GM23338 (cell line): ENCODE results near the gene RFX2. TPM values are rescaled to one million over a fixed set of nuclear protein-coding genes. Genes with fewer than 3 reads are reported as not detected.

Source experiments
- ATAC-seq: fragments of 200-7000 bp; cut with Tn5 transposase; 3 replicates; pipeline ENCODE4 v1.9.1; 2020
- DNase-seq: peaks from one replicate; pipeline ENCODE4 v3.0.0-alpha.2; 2015; ENCODE audit warnings: low spot score
- H2AFZ ChIP-seq: fragments of 200-600 bp; sonication (generic); 2 replicates; pipeline ENCODE4 v1.8.0; 2016; ENCODE audit warnings: antibody characterized with exemption, mild to moderate bottlenecking, moderate library complexity
- H3F3A ChIP-seq: fragments of 200-600 bp; sonication (generic); replicated peaks from 2 replicates; pipeline ENCODE4 v1.8.0; 2017; ENCODE audit warnings: antibody characterized with exemption, mixed run types, low read depth
- H3K27ac ChIP-seq: fragments of 200-600 bp; sonication (generic); 2 replicates; pipeline ENCODE4 v1.6.1; 2016; ENCODE audit warnings: low read depth
- H3K27me3 ChIP-seq: fragments of 200-600 bp; sonication (generic); 2 replicates; pipeline ENCODE4 v1.8.0; 2016; ENCODE audit warnings: mild to moderate bottlenecking, mixed run types, moderate library complexity; ENCODE audit not compliant: insufficient read depth
- H3K36me3 ChIP-seq: fragments of 200-600 bp; sonication (generic); 2 replicates; pipeline ENCODE4 v1.8.0; 2016; ENCODE audit warnings: mild to moderate bottlenecking; ENCODE audit not compliant: insufficient read depth
- H3K4me1 ChIP-seq: fragments of 200-600 bp; sonication (generic); 2 replicates; pipeline ENCODE4 v1.8.0; 2016; ENCODE audit warnings: mild to moderate bottlenecking, moderate library complexity; ENCODE audit not compliant: insufficient read depth
- H3K4me2 ChIP-seq: fragments of 200-600 bp; sonication (generic); 2 replicates; pipeline ENCODE4 v1.7.1; 2017; ENCODE audit warnings: mixed run types
- H3K4me3 ChIP-seq: fragments of 200-600 bp; sonication (generic); 2 replicates; pipeline ENCODE4 v1.6.1; 2016; ENCODE audit warnings: mixed run types
- H3K79me2 ChIP-seq: fragments of 200-600 bp; sonication (generic); replicated peaks from 2 replicates; pipeline ENCODE4 v1.8.0; 2017; ENCODE audit warnings: mild to moderate bottlenecking; ENCODE audit not compliant: insufficient read depth
- H3K9me2 ChIP-seq: fragments of 200-600 bp; sonication (generic); 2 replicates; pipeline ENCODE4 v1.8.0; 2017; ENCODE audit not compliant: insufficient read depth
- H4K20me1 ChIP-seq: fragments of 200-600 bp; sonication (generic); replicated peaks from 2 replicates; pipeline ENCODE4 v1.8.0; 2017; ENCODE audit warnings: mild to moderate bottlenecking; ENCODE audit not compliant: insufficient read depth
- H3K27ac Mint-ChIP-seq: 2 replicates; pipeline ENCODE4 v1.8.0; 2020; ENCODE audit warnings: inconsistent platforms, mild to moderate bottlenecking, moderate library complexity, mixed read lengths
- H3K27me3 Mint-ChIP-seq: 3 replicates; pipeline ENCODE4 v1.8.0; 2022; ENCODE audit warnings: low read depth, mild to moderate bottlenecking, moderate library complexity, mixed read lengths, inconsistent platforms; ENCODE audit not compliant: insufficient read depth, poor library complexity
- H3K36me3 Mint-ChIP-seq: 3 replicates; pipeline ENCODE4 v1.8.0; 2021; ENCODE audit warnings: low read depth, mild to moderate bottlenecking, inconsistent platforms, moderate library complexity, mixed read lengths
- H3K4me1 Mint-ChIP-seq: 3 replicates; pipeline ENCODE4 v1.8.0; 2020; ENCODE audit warnings: mild to moderate bottlenecking, inconsistent platforms, mixed read lengths
- H3K4me3 Mint-ChIP-seq: 3 replicates; pipeline ENCODE4 v1.8.0; 2021; ENCODE audit warnings: moderate library complexity, mild to moderate bottlenecking, inconsistent platforms, mixed read lengths
- H3K9me3 Mint-ChIP-seq: 3 replicates; pipeline ENCODE4 v1.8.0; 2020; ENCODE audit warnings: moderate library complexity, mild to moderate bottlenecking, inconsistent platforms, mixed read lengths
- EZH2 ChIP-seq: fragments of 200-600 bp; sonication (generic); IDR thresholded peaks from one replicate; pipeline ENCODE4 v1.8.0; 2017; ENCODE audit warnings: antibody characterized with exemption, mild to moderate bottlenecking, low read depth; ENCODE audit not compliant: unreplicated experiment
- EZH2phosphoT487 ChIP-seq: fragments of 200-600 bp; sonication (generic); IDR thresholded peaks from one replicate; pipeline ENCODE4 v1.8.1; 2018; ENCODE audit warnings: antibody characterized with exemption; ENCODE audit not compliant: unreplicated experiment
- JUNB ChIP-seq: IDR thresholded peaks from one replicate; pipeline ENCODE4 v1.6.1; 2016; ENCODE audit warnings: antibody characterized with exemption; ENCODE audit not compliant: unreplicated experiment
- POLR2AphosphoS5 ChIP-seq: IDR thresholded peaks from 2 replicates; pipeline ENCODE4 v1.6.1; 2016; ENCODE audit warnings: antibody characterized with exemption, low read depth
- ZNF114 ChIP-seq: fragments of 250-450 bp; sonication (Bioruptor Pico); IDR thresholded peaks from 2 replicates; pipeline ENCODE4 v1.5.0; 2020; ENCODE audit warnings: mild to moderate bottlenecking, moderate library complexity
- polyA plus RNA-seq: library from polyadenylated mRNA; unstranded; fragments of >200 nt; fragmentation: Nextera tagmentation; extraction: Ambion mirVana; gene quantifications from 2 replicates; pipeline ENCODE4 v1.2.1, GENCODE V29; 2016
- total RNA-seq: library from RNA; depleted of rRNA; stranded (reverse); fragments of >200 nt; shearing (Covaris generic); gene quantifications from 2 replicates; pipeline ENCODE4 v1.2.3, GENCODE V29; 2014
- TF ChIP-seq, protein P1 (sequence below): fragments of 250-450 bp; sonication (Bioruptor Pico); IDR thresholded peaks from 2 replicates; pipeline ENCODE4 v1.5.0; 2020; ENCODE audit warnings: mild to moderate bottlenecking, moderate library complexity
- TF ChIP-seq, protein P2 (sequence below), 2 experiments: fragments of 200-600 bp in 1 of 2; sonication (generic) in 1 of 2; conservative IDR thresholded peaks; 2 replicates each; pipeline versions ENCODE4 v1.5.1 to v1.6.1; 2016 to 2017; ENCODE audit warnings: antibody characterized with exemption in 2 of 2, low read depth in 2 of 2, mild to moderate bottlenecking in 2 of 2, moderate library complexity in 1 of 2
- TF ChIP-seq, protein P3 (sequence below): IDR thresholded peaks from one replicate; pipeline ENCODE4 v1.6.1; 2018; ENCODE audit warnings: antibody characterized with exemption; ENCODE audit not compliant: unreplicated experiment
- TF ChIP-seq, protein P4 (sequence below): IDR thresholded peaks from 2 replicates; pipeline ENCODE4 v1.6.1; 2016; ENCODE audit warnings: antibody characterized with exemption

RFX2 gene
- total and polyA plus RNA-seq, 2 experiments from 2014 or later, result 4.6 to 13.0 TPM

DNA sequence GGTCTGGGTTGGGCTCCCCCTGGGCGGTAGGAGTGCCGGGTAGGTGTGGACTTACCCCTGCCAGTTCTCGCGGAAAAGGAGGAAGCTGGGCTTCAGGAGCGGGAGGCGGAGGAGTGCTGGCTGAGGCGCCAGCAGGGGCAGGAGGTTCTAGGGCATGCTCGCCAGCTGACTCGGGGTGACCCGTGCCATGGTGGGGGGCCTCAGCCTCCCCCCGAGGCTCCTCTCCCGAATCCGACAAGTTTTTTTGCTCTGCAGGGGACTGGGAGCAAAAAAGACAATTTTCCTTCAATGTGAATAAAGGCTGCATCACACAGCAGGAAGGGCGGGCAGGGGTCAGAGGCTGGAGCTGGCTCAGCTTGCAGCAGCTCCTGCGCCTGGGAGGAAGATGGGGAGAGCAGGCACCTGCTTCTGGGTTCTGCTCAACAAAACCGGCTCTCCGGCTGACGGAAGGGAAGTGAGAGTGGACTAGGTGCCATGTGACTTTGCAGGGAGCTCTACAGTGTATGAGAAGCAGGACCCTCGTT is 158.9 kb downstream of the RFX2 start:
- peaks cover 24% of the 10 kb centered on the region for H3K36me3 Mint-ChIP-seq
- TF ChIP-seq EZH2 (no peak), EZH2phosphoT487 (no peak), POLR2AphosphoS5 (no peak), JUNB (no peak), ZNF114 (CRISPR knock-in tag) (no peak)
- TF ChIP-seq, protein P1, sequence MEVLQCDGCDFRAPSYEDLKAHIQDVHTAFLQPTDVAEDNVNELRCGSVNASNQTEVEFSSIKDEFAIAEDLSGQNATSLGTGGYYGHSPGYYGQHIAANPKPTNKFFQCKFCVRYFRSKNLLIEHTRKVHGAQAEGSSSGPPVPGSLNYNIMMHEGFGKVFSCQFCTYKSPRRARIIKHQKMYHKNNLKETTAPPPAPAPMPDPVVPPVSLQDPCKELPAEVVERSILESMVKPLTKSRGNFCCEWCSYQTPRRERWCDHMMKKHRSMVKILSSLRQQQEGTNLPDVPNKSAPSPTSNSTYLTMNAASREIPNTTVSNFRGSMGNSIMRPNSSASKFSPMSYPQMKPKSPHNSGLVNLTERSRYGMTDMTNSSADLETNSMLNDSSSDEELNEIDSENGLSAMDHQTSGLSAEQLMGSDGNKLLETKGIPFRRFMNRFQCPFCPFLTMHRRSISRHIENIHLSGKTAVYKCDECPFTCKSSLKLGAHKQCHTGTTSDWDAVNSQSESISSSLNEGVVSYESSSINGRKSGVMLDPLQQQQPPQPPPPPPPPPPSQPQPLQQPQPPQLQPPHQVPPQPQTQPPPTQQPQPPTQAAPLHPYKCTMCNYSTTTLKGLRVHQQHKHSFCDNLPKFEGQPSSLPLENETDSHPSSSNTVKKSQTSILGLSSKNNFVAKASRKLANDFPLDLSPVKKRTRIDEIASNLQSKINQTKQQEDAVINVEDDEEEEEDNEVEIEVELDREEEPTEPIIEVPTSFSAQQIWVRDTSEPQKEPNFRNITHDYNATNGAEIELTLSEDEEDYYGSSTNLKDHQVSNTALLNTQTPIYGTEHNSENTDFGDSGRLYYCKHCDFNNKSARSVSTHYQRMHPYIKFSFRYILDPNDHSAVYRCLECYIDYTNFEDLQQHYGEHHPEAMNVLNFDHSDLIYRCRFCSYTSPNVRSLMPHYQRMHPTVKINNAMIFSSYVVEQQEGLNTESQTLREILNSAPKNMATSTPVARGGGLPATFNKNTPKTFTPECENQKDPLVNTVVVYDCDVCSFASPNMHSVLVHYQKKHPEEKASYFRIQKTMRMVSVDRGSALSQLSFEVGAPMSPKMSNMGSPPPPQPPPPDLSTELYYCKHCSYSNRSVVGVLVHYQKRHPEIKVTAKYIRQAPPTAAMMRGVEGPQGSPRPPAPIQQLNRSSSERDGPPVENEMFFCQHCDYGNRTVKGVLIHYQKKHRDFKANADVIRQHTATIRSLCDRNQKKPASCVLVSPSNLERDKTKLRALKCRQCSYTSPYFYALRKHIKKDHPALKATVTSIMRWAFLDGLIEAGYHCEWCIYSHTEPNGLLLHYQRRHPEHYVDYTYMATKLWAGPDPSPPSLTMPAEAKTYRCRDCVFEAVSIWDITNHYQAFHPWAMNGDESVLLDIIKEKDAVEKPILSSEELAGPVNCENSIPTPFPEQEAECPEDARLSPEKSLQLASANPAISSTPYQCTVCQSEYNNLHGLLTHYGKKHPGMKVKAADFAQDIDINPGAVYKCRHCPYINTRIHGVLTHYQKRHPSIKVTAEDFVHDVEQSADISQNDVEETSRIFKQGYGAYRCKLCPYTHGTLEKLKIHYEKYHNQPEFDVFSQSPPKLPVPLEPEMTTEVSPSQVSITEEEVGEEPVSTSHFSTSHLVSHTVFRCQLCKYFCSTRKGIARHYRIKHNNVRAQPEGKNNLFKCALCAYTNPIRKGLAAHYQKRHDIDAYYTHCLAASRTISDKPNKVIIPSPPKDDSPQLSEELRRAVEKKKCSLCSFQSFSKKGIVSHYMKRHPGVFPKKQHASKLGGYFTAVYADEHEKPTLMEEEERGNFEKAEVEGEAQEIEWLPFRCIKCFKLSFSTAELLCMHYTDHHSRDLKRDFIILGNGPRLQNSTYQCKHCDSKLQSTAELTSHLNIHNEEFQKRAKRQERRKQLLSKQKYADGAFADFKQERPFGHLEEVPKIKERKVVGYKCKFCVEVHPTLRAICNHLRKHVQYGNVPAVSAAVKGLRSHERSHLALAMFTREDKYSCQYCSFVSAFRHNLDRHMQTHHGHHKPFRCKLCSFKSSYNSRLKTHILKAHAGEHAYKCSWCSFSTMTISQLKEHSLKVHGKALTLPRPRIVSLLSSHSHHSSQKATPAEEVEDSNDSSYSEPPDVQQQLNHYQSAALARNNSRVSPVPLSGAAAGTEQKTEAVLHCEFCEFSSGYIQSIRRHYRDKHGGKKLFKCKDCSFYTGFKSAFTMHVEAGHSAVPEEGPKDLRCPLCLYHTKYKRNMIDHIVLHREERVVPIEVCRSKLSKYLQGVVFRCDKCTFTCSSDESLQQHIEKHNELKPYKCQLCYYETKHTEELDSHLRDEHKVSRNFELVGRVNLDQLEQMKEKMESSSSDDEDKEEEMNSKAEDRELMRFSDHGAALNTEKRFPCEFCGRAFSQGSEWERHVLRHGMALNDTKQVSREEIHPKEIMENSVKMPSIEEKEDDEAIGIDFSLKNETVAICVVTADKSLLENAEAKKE (CRISPR knock-in tag), result no peak
- TF ChIP-seq, protein P2, sequence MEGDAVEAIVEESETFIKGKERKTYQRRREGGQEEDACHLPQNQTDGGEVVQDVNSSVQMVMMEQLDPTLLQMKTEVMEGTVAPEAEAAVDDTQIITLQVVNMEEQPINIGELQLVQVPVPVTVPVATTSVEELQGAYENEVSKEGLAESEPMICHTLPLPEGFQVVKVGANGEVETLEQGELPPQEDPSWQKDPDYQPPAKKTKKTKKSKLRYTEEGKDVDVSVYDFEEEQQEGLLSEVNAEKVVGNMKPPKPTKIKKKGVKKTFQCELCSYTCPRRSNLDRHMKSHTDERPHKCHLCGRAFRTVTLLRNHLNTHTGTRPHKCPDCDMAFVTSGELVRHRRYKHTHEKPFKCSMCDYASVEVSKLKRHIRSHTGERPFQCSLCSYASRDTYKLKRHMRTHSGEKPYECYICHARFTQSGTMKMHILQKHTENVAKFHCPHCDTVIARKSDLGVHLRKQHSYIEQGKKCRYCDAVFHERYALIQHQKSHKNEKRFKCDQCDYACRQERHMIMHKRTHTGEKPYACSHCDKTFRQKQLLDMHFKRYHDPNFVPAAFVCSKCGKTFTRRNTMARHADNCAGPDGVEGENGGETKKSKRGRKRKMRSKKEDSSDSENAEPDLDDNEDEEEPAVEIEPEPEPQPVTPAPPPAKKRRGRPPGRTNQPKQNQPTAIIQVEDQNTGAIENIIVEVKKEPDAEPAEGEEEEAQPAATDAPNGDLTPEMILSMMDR (conservative IDR thresholded peaks at IDR 0.05; ENCODE audit: low read depth in 2 of 2), result no peak
- TF ChIP-seq, protein P3, sequence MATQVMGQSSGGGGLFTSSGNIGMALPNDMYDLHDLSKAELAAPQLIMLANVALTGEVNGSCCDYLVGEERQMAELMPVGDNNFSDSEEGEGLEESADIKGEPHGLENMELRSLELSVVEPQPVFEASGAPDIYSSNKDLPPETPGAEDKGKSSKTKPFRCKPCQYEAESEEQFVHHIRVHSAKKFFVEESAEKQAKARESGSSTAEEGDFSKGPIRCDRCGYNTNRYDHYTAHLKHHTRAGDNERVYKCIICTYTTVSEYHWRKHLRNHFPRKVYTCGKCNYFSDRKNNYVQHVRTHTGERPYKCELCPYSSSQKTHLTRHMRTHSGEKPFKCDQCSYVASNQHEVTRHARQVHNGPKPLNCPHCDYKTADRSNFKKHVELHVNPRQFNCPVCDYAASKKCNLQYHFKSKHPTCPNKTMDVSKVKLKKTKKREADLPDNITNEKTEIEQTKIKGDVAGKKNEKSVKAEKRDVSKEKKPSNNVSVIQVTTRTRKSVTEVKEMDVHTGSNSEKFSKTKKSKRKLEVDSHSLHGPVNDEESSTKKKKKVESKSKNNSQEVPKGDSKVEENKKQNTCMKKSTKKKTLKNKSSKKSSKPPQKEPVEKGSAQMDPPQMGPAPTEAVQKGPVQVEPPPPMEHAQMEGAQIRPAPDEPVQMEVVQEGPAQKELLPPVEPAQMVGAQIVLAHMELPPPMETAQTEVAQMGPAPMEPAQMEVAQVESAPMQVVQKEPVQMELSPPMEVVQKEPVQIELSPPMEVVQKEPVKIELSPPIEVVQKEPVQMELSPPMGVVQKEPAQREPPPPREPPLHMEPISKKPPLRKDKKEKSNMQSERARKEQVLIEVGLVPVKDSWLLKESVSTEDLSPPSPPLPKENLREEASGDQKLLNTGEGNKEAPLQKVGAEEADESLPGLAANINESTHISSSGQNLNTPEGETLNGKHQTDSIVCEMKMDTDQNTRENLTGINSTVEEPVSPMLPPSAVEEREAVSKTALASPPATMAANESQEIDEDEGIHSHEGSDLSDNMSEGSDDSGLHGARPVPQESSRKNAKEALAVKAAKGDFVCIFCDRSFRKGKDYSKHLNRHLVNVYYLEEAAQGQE, result no peak
- TF ChIP-seq, protein P4, sequence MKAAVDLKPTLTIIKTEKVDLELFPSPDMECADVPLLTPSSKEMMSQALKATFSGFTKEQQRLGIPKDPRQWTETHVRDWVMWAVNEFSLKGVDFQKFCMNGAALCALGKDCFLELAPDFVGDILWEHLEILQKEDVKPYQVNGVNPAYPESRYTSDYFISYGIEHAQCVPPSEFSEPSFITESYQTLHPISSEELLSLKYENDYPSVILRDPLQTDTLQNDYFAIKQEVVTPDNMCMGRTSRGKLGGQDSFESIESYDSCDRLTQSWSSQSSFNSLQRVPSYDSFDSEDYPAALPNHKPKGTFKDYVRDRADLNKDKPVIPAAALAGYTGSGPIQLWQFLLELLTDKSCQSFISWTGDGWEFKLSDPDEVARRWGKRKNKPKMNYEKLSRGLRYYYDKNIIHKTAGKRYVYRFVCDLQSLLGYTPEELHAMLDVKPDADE, result no peak
- ATAC-seq (peak; percentile 73), DNase-seq (peak; percentile 63)
- H3K9me3 Mint-ChIP-seq, result no peaks in the 10 kb centered on the region
- Histone ChIP-seq H2AFZ (no peak overlapping the region), H3K9me2 (no peaks in the 10 kb centered on the region), H4K20me1 (peaks cover 64% of the 10 kb centered on the region), H3K4me3 (peak overlapping the region; percentile 34; the same call in 1 of the 2 replicates), H3K27ac (peak overlapping the region; percentile 62; the same call in 1 of the 2 replicates), H3K4me1 (peaks cover 80% of the 10 kb centered on the region), H3F3A (peaks cover 9% of the 10 kb centered on the region; the same call in 1 of the 2 replicates), H3K79me2 (peaks cover 97% of the 10 kb centered on the region), H3K27me3 (no peaks in the 10 kb centered on the region), H3K4me2 (peak overlapping the region; percentile 36), H3K36me3 (peaks cover 6% of the 10 kb centered on the region)
- peaks cover 26% of the 10 kb centered on the region for H3K27me3 Mint-ChIP-seq
- H3K4me1 Mint-ChIP-seq, result peaks cover 89% of the 10 kb centered on the region
- H3K27ac Mint-ChIP-seq, result peak overlapping the region; percentile 55
- peak overlapping the region; percentile 55 for H3K4me3 Mint-ChIP-seq
